AG04449 (cell line): ENCODE data around the gene TARBP2.

Experiments
- CTCF ChIA-PET: fragments of 350-600 bp; formaldehyde crosslinking; extraction: SDS; loops from one replicate; lab custom pipeline; 2021; ENCODE audit warnings: antibody characterized with exemption; lab: Yijun Ruan, JAX
- POLR2A ChIA-PET: fragments of 400-600, 350-600 bp; formaldehyde crosslinking; extraction: SDS; loops from one replicate; lab custom pipeline; 2020; ENCODE audit warnings: antibody characterized with exemption, inconsistent platforms; lab: Yijun Ruan, JAX
- DNase-seq: peaks from one replicate; pipeline ENCODE4 v3.0.0-alpha.2; 2010; ENCODE audit warnings: low read depth, low spot score
- H3K4me3 ChIP-seq: 2 replicates; pipeline ENCODE4 v1.5.1; 2011; ENCODE audit warnings: low read depth, mild to moderate bottlenecking, control low read depth, low read length
- TF ChIP-seq, protein P1 (sequence below): IDR thresholded peaks from one replicate; pipeline ENCODE4 v1.5.1; 2011; ENCODE audit warnings: mild to moderate bottlenecking, moderate library complexity, low read length, control low read depth, inconsistent platforms; ENCODE audit not compliant: insufficient read depth; ENCODE audit errors: missing control alignments

The TARBP2 gene

DNA sequence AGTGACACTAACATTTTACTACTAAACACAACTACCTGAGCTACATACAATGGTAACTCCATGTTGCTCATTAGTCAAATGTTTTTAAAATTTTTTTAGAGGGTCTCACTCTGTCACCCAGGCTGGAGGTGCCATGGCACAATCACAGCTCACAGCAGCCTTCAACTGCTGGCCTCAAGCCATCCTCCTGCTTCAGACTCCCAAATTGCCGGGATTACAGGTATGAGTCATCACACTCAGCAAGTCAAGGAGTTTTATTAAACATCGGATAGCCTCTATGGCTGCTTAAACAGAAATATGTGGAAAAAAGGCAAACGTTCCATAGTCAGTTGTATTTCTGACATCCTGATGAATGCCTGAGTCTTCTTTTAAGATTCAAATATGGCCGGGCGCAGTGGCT lies 17.3 kb downstream of the TARBP2 start:
- POLR2A ChIA-PET: no interaction called here
- CTCF ChIA-PET: interaction anchor here (0.6 to 9.9 kb wide), 8 partner anchors 11 to 305 kb away, joined by 3 to 117 read pairs (median 4); partner anchors contain the start of gene NPFF
- no peak for DNase-seq
- TF ChIP-seq, protein P1, sequence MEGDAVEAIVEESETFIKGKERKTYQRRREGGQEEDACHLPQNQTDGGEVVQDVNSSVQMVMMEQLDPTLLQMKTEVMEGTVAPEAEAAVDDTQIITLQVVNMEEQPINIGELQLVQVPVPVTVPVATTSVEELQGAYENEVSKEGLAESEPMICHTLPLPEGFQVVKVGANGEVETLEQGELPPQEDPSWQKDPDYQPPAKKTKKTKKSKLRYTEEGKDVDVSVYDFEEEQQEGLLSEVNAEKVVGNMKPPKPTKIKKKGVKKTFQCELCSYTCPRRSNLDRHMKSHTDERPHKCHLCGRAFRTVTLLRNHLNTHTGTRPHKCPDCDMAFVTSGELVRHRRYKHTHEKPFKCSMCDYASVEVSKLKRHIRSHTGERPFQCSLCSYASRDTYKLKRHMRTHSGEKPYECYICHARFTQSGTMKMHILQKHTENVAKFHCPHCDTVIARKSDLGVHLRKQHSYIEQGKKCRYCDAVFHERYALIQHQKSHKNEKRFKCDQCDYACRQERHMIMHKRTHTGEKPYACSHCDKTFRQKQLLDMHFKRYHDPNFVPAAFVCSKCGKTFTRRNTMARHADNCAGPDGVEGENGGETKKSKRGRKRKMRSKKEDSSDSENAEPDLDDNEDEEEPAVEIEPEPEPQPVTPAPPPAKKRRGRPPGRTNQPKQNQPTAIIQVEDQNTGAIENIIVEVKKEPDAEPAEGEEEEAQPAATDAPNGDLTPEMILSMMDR: no peak
- H3K4me3 ChIP-seq: no peak overlapping the region

GRCh38 chr12:53523131-53523530 lies 22.0 kb downstream of the TARBP2 start:
- ChIA-PET CTCF (interaction anchor here (2.4 to 9.9 kb wide), 2 partner anchors 15 to 20 kb away, joined by 10 to 117 read pairs; partner anchors contain the start of gene NPFF), POLR2A (no interaction called here)
- no peak for DNase-seq
- TF ChIP-seq, protein P1: no peak
- no peak overlapping the region for H3K4me3 ChIP-seq

DNA sequence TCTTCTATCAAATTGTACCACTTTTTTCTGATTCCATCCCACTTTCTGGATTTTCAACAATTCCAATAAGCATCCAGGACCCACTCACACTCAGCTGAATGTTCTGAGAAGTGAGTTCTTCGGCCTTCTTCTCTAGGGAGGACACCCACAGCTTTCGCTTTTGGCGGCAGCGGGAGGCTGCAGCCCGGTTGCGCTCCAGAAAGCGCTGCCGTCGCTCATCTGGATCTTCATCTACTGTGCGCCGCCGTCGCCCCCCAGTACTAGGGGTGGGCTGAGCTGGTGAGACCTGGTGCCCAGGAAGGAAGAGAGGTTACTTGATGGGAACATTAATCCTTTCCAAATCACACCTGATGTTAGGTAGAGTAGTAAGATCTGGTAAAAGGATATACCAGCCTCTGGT lies 23.4 kb downstream of the TARBP2 start:
- H3K4me3 ChIP-seq: no peak overlapping the region
- DNase-seq: no peak
- ChIA-PET CTCF (interaction anchor here (0.8 to 2.3 kb wide), 4 partner anchors 16 to 153 kb away, joined by 3 to 6 read pairs (median 4); no protein-coding TSS in a partner anchor), POLR2A (no interaction called here)
- TF ChIP-seq, protein P1: no peak

DNA sequence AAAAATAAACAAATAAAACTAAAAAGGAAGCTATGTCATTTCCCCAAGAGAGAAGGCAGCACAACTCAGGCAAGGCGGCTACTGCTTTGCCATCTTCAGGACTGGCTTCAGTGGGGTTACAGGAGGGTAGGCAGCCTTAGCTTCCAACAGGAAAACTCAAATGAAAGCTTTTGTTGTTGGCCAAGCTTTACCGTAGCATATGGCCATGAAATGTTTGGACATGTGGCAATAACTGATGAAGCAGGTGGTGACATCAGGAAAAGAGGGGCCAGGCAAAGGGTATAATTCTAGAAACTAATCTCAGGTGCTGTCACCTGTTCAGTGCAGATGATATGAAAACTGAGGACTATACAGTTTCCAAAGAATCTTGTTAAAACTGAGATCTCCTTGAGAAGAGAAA lies 29.0 kb downstream of the TARBP2 start:
- TF ChIP-seq, protein P1: no peak
- no peak for DNase-seq
- POLR2A ChIA-PET: no interaction called here
- H3K4me3 ChIP-seq: no peak overlapping the region
- CTCF ChIA-PET: interaction anchor here (0.8 to 6.6 kb wide), 7 partner anchors 9 to 170 kb away, joined by 3 to 44 read pairs (median 4); partner anchors contain the start of gene ATP5MC2

DNA sequence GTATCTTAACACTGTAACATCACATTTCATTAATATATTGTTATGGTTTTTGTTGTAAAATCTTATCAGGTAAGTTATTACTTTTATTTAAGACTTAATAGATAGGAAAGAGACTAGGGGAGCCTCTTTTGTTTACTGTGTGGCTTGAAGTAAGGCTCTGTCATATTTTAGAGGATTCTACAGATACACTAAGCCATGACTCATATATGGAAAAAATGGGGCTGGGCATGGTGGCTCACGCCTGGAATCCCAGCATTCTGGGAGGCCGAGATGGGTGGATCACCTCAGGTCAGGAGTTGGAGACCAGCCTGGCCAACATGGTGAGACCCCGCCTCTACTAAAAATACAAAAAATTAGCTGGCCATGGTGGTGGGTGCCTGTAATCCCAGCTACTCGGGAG lies 29.8 kb downstream of the TARBP2 start:
- TF ChIP-seq, protein P1: no peak
- ChIA-PET POLR2A (interaction anchor here (0.8 to 1.5 kb wide), 2 partner anchors 30 to 93 kb away, joined by 3 read pairs; partner anchors contain the start of gene TARBP2), CTCF (interaction anchor here (1.0 to 6.6 kb wide), 4 partner anchors 13 to 216 kb away, joined by 3 to 44 read pairs (median 6); no protein-coding TSS in a partner anchor)
- no peak overlapping the region for H3K4me3 ChIP-seq
- DNase-seq: no peak

DNA sequence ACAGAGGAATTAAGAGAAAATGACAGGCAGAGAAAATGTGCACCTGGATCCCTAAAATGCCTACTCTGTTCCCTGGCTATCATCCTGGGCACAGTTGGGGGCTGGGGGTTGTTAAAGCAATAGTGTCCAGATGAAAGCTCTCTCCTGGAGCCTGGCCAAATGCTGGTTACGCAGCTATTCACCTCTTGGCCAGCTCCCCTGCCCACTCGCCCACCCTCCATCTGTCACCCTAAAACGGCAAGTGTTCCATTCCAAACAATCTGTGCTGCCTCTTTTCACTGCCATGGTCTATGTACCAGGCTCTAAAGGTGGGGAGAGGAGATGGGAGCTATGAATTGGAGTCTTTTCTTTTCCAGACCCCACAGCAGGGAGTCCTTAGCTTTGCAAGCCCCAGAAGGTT lies 30.9 kb downstream of the TARBP2 start:
- no peak for DNase-seq
- no peak overlapping the region for H3K4me3 ChIP-seq
- TF ChIP-seq, protein P1: no peak
- ChIA-PET POLR2A (interaction anchor here (1.5 kb wide), 1 partner anchor 91 kb away, joined by 3 read pairs; no protein-coding TSS in a partner anchor), CTCF (interaction anchor here (0.9 to 6.6 kb wide), 7 partner anchors 9 to 215 kb away, joined by 3 to 44 read pairs (median 3); partner anchors contain the start of gene ATP5MC2)
